Panc1 (cell line): ENCODE results near the gene GCHFR.

Source experiments
- POLR2AphosphoS5 ChIP-seq: IDR thresholded peaks from 2 replicates; pipeline ENCODE4 v1.6.1; 2012; ENCODE audit warnings: mild to moderate bottlenecking, low read depth, low read length, moderate library complexity
- SIN3A ChIP-seq: IDR thresholded peaks from 2 replicates; pipeline ENCODE4 v1.6.1; 2012; ENCODE audit warnings: low read depth, mild to moderate bottlenecking, low read length, moderate library complexity, borderline replicate concordance; ENCODE audit not compliant: insufficient read depth
- TF ChIP-seq, protein P1 (sequence below): fragments of 450-650 bp; IDR thresholded peaks from 2 replicates; pipeline ENCODE4 v1.5.1; 2017; ENCODE audit warnings: mild to moderate bottlenecking
- TF ChIP-seq, protein P2 (sequence below), 2 experiments: IDR thresholded peaks; 2 replicates each; pipeline ENCODE4 v1.6.1; 2011 to 2012; ENCODE audit warnings: low read depth in 2 of 2, control low read depth in 1 of 2, low read length in 1 of 2, mild to moderate bottlenecking in 1 of 2, moderate library complexity in 1 of 2; ENCODE audit not compliant: insufficient read depth in 1 of 2

DNA sequence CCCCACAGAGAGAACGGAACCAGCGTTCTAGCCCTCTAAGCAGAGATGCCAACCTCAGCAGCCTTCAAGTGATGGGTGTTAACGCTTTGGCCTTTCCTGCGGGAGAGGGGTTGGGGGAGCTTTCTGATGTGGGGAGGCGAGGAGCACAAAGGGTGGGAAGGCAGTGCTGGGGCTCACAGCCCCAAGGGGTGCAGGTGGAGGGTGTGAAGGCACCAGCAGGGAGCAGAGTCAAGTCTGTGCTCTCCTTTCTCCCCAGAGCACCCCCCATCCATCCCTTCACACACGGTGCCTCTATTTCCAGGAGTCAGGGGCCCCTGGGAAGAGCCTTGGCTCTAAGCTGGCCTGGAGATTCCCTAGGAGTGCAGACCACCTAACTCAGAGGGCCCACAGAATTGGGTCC, 10.0 kb downstream of the GCHFR start:
- TF ChIP-seq, protein P1, sequence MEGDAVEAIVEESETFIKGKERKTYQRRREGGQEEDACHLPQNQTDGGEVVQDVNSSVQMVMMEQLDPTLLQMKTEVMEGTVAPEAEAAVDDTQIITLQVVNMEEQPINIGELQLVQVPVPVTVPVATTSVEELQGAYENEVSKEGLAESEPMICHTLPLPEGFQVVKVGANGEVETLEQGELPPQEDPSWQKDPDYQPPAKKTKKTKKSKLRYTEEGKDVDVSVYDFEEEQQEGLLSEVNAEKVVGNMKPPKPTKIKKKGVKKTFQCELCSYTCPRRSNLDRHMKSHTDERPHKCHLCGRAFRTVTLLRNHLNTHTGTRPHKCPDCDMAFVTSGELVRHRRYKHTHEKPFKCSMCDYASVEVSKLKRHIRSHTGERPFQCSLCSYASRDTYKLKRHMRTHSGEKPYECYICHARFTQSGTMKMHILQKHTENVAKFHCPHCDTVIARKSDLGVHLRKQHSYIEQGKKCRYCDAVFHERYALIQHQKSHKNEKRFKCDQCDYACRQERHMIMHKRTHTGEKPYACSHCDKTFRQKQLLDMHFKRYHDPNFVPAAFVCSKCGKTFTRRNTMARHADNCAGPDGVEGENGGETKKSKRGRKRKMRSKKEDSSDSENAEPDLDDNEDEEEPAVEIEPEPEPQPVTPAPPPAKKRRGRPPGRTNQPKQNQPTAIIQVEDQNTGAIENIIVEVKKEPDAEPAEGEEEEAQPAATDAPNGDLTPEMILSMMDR = no peak
- TF ChIP-seq POLR2AphosphoS5 (no peak), SIN3A (no peak)
- TF ChIP-seq, protein P2, sequence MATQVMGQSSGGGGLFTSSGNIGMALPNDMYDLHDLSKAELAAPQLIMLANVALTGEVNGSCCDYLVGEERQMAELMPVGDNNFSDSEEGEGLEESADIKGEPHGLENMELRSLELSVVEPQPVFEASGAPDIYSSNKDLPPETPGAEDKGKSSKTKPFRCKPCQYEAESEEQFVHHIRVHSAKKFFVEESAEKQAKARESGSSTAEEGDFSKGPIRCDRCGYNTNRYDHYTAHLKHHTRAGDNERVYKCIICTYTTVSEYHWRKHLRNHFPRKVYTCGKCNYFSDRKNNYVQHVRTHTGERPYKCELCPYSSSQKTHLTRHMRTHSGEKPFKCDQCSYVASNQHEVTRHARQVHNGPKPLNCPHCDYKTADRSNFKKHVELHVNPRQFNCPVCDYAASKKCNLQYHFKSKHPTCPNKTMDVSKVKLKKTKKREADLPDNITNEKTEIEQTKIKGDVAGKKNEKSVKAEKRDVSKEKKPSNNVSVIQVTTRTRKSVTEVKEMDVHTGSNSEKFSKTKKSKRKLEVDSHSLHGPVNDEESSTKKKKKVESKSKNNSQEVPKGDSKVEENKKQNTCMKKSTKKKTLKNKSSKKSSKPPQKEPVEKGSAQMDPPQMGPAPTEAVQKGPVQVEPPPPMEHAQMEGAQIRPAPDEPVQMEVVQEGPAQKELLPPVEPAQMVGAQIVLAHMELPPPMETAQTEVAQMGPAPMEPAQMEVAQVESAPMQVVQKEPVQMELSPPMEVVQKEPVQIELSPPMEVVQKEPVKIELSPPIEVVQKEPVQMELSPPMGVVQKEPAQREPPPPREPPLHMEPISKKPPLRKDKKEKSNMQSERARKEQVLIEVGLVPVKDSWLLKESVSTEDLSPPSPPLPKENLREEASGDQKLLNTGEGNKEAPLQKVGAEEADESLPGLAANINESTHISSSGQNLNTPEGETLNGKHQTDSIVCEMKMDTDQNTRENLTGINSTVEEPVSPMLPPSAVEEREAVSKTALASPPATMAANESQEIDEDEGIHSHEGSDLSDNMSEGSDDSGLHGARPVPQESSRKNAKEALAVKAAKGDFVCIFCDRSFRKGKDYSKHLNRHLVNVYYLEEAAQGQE (IDR thresholded peaks at IDR 0.05; ENCODE audit: insufficient read depth in 1 of 2, low read depth in 2 of 2, low read length in 1 of 2) = no peak
